GM10248 (cell line): Measurements from ENCODE around the gene WRNIP1.

Experiments used
- CTCF ChIA-PET: fragments of 300-600 bp; sonication (Branson Sonifier 250); formaldehyde crosslinking; extraction: SDS; loops from one replicate; lab custom pipeline; 2021; ENCODE audit warnings: antibody characterized with exemption; lab: Yijun Ruan, JAX
- POLR2A ChIA-PET: fragments of 350-650 bp; sonication (Branson Sonifier 250); formaldehyde crosslinking; extraction: SDS; loops from one replicate; lab custom pipeline; 2020; ENCODE audit warnings: antibody characterized with exemption; lab: Yijun Ruan, JAX
- DNase-seq: peaks from one replicate; pipeline ENCODE4 v3.0.0; 2012; ENCODE audit errors: extremely low spot score
- TF ChIP-seq, protein P1 (sequence below): IDR thresholded peaks from 2 replicates; pipeline ENCODE4 v1.5.1; 2012; ENCODE audit warnings: mild to moderate bottlenecking, low read depth; ENCODE audit errors: extremely low read depth, missing control alignments, control extremely low read depth

The WRNIP1 gene

GRCh38 chr6:2828629-2829028 is 63.4 kb downstream of the WRNIP1 start:
- ChIA-PET POLR2A (no interaction called here), CTCF (interaction anchor here (1.1 to 1.5 kb wide), 2 partner anchors 25 to 90 kb away, joined by 4 to 5 read pairs; no protein-coding TSS in a partner anchor)
- TF ChIP-seq, protein P1, sequence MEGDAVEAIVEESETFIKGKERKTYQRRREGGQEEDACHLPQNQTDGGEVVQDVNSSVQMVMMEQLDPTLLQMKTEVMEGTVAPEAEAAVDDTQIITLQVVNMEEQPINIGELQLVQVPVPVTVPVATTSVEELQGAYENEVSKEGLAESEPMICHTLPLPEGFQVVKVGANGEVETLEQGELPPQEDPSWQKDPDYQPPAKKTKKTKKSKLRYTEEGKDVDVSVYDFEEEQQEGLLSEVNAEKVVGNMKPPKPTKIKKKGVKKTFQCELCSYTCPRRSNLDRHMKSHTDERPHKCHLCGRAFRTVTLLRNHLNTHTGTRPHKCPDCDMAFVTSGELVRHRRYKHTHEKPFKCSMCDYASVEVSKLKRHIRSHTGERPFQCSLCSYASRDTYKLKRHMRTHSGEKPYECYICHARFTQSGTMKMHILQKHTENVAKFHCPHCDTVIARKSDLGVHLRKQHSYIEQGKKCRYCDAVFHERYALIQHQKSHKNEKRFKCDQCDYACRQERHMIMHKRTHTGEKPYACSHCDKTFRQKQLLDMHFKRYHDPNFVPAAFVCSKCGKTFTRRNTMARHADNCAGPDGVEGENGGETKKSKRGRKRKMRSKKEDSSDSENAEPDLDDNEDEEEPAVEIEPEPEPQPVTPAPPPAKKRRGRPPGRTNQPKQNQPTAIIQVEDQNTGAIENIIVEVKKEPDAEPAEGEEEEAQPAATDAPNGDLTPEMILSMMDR = no peak
- DNase-seq = no peak

DNA sequence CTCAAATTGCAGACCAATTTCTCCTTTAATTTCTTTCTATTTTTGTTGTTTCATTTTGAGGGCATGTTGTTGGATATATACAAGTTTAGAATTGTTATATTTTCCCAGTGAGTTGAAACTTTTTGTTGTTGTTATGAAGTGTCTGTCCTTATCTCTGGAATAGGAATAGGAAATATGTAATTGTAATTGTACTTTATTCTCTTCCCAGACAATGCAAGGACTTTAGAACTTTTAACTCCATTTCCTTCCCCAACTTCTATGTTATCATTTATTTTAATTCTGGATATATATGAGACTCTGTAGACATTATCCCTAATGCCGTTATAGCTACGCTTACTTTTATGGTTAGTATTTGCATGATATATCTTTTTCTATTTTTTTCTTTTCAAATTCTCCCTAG is 64.1 kb downstream of the WRNIP1 start:
- ChIA-PET POLR2A (no interaction called here), CTCF (interaction anchor here (1.0 to 1.5 kb wide), 3 partner anchors 26 to 91 kb away, joined by 3 to 5 read pairs (median 4); no protein-coding TSS in a partner anchor)
- no peak for DNase-seq
- TF ChIP-seq, protein P1 = no peak

DNA sequence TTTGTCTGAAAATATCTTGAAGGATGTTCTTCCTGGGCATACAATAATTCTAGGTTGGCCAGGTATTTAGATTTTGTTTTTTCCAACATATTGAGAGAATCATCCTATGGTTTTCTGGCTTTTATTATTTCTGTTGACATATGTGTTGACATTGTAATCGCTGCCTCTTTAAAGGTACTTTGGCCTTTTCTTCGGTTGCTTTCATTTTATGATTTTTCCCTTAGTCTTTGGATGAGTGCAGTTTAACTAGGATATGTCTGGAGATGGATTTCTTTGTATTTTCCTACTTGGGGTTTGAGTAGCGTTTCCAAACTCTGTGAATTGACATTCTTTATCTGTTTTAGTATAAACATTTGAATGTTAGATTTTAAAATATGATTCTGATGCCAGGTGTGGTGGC is 65.0 kb downstream of the WRNIP1 start:
- TF ChIP-seq, protein P1 = no peak
- ChIA-PET POLR2A (no interaction called here), CTCF (no interaction called here)
- DNase-seq = no peak

- ChIA-PET POLR2A (no interaction called here), CTCF (interaction anchor here (1.4 to 1.5 kb wide), 2 partner anchors 15 to 134 kb away, joined by 3 to 4 read pairs; no protein-coding TSS in a partner anchor)
- TF ChIP-seq, protein P1 = no peak
- DNase-seq = no peak
Measured at GRCh38 chr6:2831392-2831791, 66.2 kb downstream of the WRNIP1 start.

DNA sequence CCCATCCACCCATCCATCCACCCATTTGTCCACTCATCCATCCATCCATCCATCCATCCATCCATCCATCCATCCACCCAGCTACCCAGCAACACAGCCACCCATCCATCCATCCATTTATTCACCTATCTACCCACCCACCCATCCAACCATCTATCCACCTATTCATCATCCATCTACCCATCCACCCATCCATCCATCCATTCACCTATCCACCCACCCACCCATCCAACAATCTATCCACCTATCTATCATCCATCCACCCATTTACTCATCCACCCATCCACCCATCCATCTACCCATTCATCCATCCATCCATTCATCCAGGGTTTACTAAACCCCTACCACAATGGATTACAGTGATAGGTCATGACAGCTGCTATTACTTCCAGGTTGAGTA is 69.1 kb downstream of the WRNIP1 start:
- DNase-seq = no peak
- POLR2A ChIA-PET = no interaction called here
- TF ChIP-seq, protein P1 = no peak
- CTCF ChIA-PET = interaction anchor here (0.7 to 2.2 kb wide), 7 partner anchors 8 to 155 kb away, joined by 3 to 10 read pairs (median 4); no protein-coding TSS in a partner anchor
